ENCODE results near the gene MAPK9.

The MAPK9 gene

DNA sequence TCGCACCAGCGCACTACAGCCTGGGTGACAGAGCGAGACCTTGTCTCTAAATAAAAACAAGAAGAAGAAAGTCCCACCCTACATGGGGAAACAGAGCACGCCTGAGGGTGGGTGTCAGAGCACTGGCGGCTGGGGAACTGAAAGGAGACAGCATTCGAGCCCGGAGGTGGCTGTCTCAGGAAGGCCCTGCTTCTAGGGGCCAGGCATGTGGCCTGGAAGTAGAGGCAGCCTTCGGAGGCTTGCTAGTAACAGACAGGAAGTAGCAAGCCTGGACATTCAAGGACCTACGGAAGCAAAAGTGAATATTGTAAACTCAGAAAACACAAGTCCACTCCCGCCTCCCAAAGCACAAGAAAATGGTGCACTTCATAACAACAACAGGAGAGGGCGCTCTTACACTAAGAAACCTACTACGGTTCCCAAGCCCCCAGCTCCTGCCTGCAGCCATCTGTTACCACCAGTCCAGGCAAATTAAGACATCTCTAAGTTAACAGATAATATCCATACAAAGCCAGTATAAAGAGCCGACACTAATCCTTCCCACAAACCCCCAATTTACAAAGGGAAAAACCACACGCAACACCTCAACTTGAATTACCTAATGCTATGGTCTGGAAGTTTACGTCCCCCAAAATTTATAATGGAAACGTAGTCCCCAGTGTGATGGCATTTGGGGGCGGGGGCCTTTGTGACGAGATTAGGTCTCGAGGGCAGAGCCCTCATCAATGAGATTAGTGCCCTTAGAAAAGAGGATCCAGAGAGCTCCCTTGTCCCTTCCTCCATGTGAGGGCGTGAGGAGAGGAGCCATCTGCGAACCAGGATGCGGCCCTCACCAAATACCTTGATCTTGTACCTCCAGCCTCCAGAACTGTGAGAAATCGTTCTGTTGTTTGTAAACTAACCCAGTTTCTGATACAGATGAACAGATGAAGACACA, 90.6 kb downstream of the MAPK9 start:
- peak; percentile 7 for DNase-seq

DNA sequence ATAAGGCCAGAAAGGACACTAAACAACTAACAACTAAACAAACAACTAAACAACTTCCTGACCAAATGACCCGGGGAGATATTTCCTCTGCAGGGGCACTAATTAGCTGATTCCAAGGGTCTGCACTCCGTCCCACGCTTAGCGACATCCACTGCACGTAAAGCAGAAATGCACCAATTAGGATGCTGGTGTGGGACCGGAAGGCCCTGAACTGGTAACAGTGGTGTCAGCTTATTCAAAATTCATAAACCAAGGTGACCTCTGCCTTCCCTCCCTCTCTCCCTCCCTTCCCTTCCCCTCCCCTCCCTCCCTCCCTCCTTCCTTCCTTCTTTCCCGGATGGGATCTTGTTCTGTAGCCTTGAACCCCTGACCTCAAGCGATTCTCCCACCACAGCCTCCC, 92.5 kb downstream of the MAPK9 start:
- no peak for DNase-seq

DNA sequence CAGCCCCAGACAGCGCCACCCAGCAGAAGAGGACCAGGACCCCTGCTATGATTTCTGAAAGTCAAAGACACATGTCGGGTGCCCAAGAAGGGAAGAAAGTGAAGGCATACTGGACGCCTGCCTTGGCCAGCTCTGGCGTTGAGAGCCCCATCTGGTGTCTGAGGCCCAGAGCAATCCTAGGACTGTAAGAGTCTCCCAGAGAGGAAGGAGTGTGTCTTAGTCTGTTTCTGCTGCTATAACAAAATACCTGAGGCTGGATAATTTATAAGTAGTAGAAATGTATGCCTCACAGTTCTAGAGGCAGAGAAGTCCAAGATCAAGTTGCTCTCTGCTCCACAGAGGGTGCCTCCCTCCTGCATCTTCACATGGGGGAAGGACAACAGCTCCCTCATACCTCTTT, 93.7 kb downstream of the MAPK9 start:
- no peak for DNase-seq

- no peak for DNase-seq
Observed at GRCh38 chr5:180197016-180197702, 94.7 kb downstream of the MAPK9 start.

DNA sequence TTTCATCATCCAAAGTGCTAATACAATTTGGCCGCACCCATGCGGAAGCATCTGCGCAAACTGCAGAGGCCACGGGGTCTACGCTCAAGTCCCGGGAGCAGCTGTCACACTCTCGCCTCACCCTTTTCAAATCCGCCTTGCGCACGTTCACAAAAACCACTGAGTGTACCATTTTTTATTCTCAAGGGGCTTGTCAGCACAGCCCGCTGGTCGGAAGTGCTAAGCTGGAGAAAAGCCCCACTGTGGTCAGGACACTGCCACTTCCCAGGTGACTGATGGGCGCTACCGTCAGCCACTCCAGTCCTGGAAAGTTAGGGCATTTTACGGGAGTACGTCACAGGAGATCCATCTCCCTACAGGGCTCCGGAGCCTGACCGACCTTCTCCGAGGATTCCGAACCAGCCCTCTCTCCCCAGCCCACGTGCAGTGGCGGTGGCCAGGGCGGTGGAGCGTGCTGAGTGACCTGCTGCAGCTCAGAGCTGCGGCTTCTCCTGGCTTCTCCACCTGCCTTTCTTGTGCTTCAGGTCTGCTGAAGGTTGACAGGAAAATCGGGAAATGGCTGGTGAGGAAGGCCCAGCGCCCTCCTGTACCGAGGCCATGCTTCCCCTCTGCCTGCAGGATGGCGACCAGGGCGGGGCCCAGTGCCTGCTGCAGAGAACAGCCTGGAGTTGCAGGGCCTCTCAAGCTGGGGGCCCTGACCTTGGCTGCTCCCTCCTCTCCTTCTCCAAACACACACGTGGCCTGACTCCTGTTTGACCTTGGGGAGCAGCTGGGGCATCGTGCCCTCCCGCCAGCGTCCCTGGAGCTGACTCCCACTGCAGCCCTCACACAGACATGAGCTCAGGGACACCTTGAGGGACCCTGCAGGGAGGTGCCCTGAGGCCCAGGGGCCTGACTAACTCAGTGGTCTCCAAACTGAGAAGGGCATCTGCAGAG, 97.2 kb downstream of the MAPK9 start:
- DNase-seq: peak; percentile 65

GRCh38 chr5:180193749-180194375, 98.0 kb downstream of the MAPK9 start:
- no peak for DNase-seq

DNA sequence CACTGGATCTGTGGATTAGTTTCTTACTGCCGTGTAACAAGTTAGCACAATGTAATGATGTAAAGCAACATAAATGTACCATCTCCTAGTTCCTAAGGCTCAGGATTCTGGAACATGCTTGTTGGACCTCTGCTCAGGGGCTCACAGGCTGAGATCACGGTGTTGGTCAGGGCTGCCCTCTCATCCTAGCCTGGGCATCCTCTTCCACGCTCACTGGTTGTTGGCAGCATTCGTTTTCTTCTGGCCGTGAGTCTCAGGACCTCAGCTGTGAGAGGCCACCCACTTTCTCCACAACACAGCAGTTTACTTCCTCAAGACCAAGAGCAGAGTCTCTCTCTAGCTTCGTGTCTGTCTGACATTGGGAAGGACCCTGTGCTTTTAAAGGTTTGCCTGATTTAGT, 100.2 kb downstream of the MAPK9 start:
- no peak for DNase-seq

GRCh38 chr5:180187767-180188166, 104.1 kb downstream of the MAPK9 start:
- no peak for DNase-seq
